ENCODE results near the gene NTRK2.

DNA sequence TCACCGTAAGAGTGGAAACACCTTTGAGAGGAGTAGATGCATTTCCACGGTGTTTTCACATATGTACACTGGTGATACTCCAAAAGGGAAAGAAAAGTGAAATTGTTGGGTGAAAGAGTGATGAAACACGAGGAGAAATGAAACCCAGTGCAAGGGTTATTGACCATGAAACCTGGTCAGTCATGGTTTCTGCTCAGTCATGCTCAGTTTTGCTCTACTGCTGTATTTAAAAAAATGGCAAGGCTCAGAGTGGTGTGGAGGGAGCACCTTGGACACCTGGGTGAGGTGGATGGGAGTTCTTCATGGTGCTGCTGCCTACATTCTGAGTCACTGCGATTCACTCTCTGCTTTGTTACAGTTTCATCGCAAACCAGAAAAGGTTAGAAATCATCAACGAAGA is 32.3 kb downstream of the NTRK2 start:
- TF ChIP-seq, protein P1, sequence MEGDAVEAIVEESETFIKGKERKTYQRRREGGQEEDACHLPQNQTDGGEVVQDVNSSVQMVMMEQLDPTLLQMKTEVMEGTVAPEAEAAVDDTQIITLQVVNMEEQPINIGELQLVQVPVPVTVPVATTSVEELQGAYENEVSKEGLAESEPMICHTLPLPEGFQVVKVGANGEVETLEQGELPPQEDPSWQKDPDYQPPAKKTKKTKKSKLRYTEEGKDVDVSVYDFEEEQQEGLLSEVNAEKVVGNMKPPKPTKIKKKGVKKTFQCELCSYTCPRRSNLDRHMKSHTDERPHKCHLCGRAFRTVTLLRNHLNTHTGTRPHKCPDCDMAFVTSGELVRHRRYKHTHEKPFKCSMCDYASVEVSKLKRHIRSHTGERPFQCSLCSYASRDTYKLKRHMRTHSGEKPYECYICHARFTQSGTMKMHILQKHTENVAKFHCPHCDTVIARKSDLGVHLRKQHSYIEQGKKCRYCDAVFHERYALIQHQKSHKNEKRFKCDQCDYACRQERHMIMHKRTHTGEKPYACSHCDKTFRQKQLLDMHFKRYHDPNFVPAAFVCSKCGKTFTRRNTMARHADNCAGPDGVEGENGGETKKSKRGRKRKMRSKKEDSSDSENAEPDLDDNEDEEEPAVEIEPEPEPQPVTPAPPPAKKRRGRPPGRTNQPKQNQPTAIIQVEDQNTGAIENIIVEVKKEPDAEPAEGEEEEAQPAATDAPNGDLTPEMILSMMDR (IDR thresholded peaks at IDR 0.05; ENCODE audit: low read length) = no peak
- no peak for TF ChIP-seq EZH2 (IDR thresholded peaks at IDR 0.05; ENCODE audit: borderline replicate concordance, low read length)
